Measurements from ENCODE around the gene PSORS1C2. TPM values are rescaled to one million over a fixed set of nuclear protein-coding genes. Genes with fewer than 3 reads are reported as not detected.

The PSORS1C2 gene
- total RNA-seq, 1 experiment from 2014 or later, result not detected

GRCh38 chr6:31125162-31125561 is 13.7 kb downstream of the PSORS1C2 start:
- ChIA-PET POLR2A (interaction anchor here (0.6 to 5.1 kb wide), 4 partner anchors 10 to 408 kb away, joined by 3 to 60 read pairs (median 5); partner anchors contain the start of genes MDC1 and PSORS1C1), CTCF (interaction anchor here (0.7 to 4.5 kb wide), 9 partner anchors 9 to 210 kb away, joined by 3 to 43 read pairs (median 5); no protein-coding TSS in a partner anchor)
- Mint-ChIP-seq H3K27ac (ENCODE audit: low read depth, unreplicated experiment) (peak overlapping the region; percentile 55), H3K27me3 (ENCODE audit: insufficient read depth, unreplicated experiment) (no peaks in the 10 kb centered on the region), H3K4me3 (ENCODE audit: unreplicated experiment) (peak overlapping the region; percentile 53), H3K9me3 (ENCODE audit: unreplicated experiment) (no peaks in the 10 kb centered on the region), H3K36me3 (ENCODE audit: insufficient read depth, unreplicated experiment) (peaks cover 12% of the 10 kb centered on the region), H3K4me1 (ENCODE audit: insufficient read depth, unreplicated experiment) (peaks cover 47% of the 10 kb centered on the region)
- intact Hi-C loops (cut with micrococcal nuclease), result loop anchor here (1.0 to 5.0 kb wide), 2 partner anchors 10 to 38 kb away; no protein-coding TSS in a partner anchor
- no TSS peak for BruUV-seq (replicated peaks)
- no peak for TF ChIP-seq CTCF (IDR thresholded peaks at IDR 0.05; ENCODE audit: unreplicated experiment)
- peak; percentile 91 for DNase-seq (ENCODE audit: unreplicated experiment)

GRCh38 chr6:31122791-31123706 is 15.8 kb downstream of the PSORS1C2 start:
- ChIA-PET CTCF (interaction anchor here (0.6 to 0.9 kb wide), 6 partner anchors 30 to 208 kb away, joined by 3 read pairs; no protein-coding TSS in a partner anchor), POLR2A (interaction anchor here (5.1 kb wide), 1 partner anchor 8 kb away, joined by 60 read pairs; the partner anchor contains the start of gene PSORS1C1)
- intact Hi-C loops (cut with micrococcal nuclease), result no loop called here

GRCh38 chr6:31121131-31121790 is 17.6 kb downstream of the PSORS1C2 start:
- intact Hi-C loops (cut with micrococcal nuclease), result no loop called here
- Mint-ChIP-seq H3K4me3 (ENCODE audit: unreplicated experiment) (no peak overlapping the region), H3K27ac (ENCODE audit: low read depth, unreplicated experiment) (no peak overlapping the region), H3K4me1 (ENCODE audit: insufficient read depth, unreplicated experiment) (peaks cover 34% of the 10 kb centered on the region), H3K9me3 (ENCODE audit: unreplicated experiment) (no peaks in the 10 kb centered on the region), H3K36me3 (ENCODE audit: insufficient read depth, unreplicated experiment) (peaks cover 12% of the 10 kb centered on the region), H3K27me3 (ENCODE audit: insufficient read depth, unreplicated experiment) (no peaks in the 10 kb centered on the region)
- TF ChIP-seq CTCF (IDR thresholded peaks at IDR 0.05; ENCODE audit: unreplicated experiment), result no peak
- ChIA-PET CTCF (interaction anchor here (0.9 to 1.2 kb wide), 4 partner anchors 34 to 245 kb away, joined by 3 to 5 read pairs (median 4); partner anchors contain the start of gene VARS2), POLR2A (interaction anchor here (0.6 to 1.1 kb wide), 3 partner anchors 24 to 494 kb away, joined by 3 to 4 read pairs (median 3); partner anchors contain the start of gene AIF1)
- BruUV-seq (replicated peaks), result no TSS peak
- no peak for DNase-seq (ENCODE audit: unreplicated experiment)

More at GRCh38 chr6:31122791-31123706, 15.8 kb downstream of the PSORS1C2 start:
- no TSS peak for BruUV-seq (replicated peaks)
- H3K4me3 Mint-ChIP-seq (ENCODE audit: unreplicated experiment), result peak overlapping the region; percentile 10
- H3K36me3 Mint-ChIP-seq (ENCODE audit: insufficient read depth, unreplicated experiment), result peaks cover 10% of the 10 kb centered on the region
- no peaks in the 10 kb centered on the region for H3K27me3 Mint-ChIP-seq (ENCODE audit: insufficient read depth, unreplicated experiment)
- TF ChIP-seq CTCF (IDR thresholded peaks at IDR 0.05; ENCODE audit: unreplicated experiment), result no peak
- DNase-seq (ENCODE audit: unreplicated experiment), result peak; percentile 90
- peak overlapping the region; percentile 86 for H3K27ac Mint-ChIP-seq (ENCODE audit: low read depth, unreplicated experiment)
- H3K4me1 Mint-ChIP-seq (ENCODE audit: insufficient read depth, unreplicated experiment), result peaks cover 46% of the 10 kb centered on the region
- H3K9me3 Mint-ChIP-seq (ENCODE audit: unreplicated experiment), result no peaks in the 10 kb centered on the region

Data from MCF 10A (cell line).